ENCODE measurements around the gene ANKFY1.

Gene ANKFY1

GRCh38 chr17:4246674-4247073 lies 17.1 kb downstream of the ANKFY1 start:
- Histone ChIP-seq H3K27ac (ENCODE audit: low read length) (no peak overlapping the region), H3K4me1 (ENCODE audit: insufficient read depth, low read length) (no peaks in the 10 kb centered on the region), H3K4me2 (ENCODE audit: insufficient read depth, low read length) (no peak overlapping the region), H3K9me3 (ENCODE audit: insufficient read depth, low read length, severe bottlenecking) (no peaks in the 10 kb centered on the region), H3K9ac (ENCODE audit: low read depth, low read length) (no peak overlapping the region), H2AFZ (ENCODE audit: low read depth, low read length) (no peak overlapping the region), H3K36me3 (ENCODE audit: insufficient read depth, low read length) (peaks cover 37% of the 10 kb centered on the region), H3K79me2 (ENCODE audit: insufficient read depth, low read length) (peaks cover 95% of the 10 kb centered on the region), H3K4me3 (ENCODE audit: low read depth in 1 of 2, low read length in 2 of 2) (no peak overlapping the region), H4K20me1 (ENCODE audit: insufficient read depth, low read length) (peaks cover 73% of the 10 kb centered on the region), H3K27me3 (ENCODE audit: insufficient read depth, low read length, poor library complexity) (no peaks in the 10 kb centered on the region)
- no peak for TF ChIP-seq CTCF (IDR thresholded peaks at IDR 0.05; ENCODE audit: borderline replicate concordance, extremely low read depth, low read length, poor library complexity, severe bottlenecking)
- no peak for TF ChIP-seq EZH2 (IDR thresholded peaks at IDR 0.05; ENCODE audit: borderline replicate concordance, low read depth, low read length, severe bottlenecking)
- DNase-seq (no peak), ATAC-seq (ENCODE audit: insufficient read depth, low read depth) (no peak)

GRCh38 chr17:4241535-4241934 lies 22.2 kb downstream of the ANKFY1 start:
- H3K36me3 ChIP-seq (ENCODE audit: insufficient read depth, low read length) = peaks cover 56% of the 10 kb centered on the region

GRCh38 chr17:4236456-4236855 lies 27.3 kb downstream of the ANKFY1 start:
- no peak for ATAC-seq (ENCODE audit: insufficient read depth, low read depth)
- Histone ChIP-seq H3K4me1 (ENCODE audit: insufficient read depth, low read length) (no peaks in the 10 kb centered on the region), H3K9me3 (ENCODE audit: insufficient read depth, low read length, severe bottlenecking) (no peaks in the 10 kb centered on the region), H3K9ac (ENCODE audit: low read depth, low read length) (no peak overlapping the region), H4K20me1 (ENCODE audit: insufficient read depth, low read length) (peaks cover under 1% of the 10 kb centered on the region; the same call in 1 of the 2 replicates), H3K36me3 (ENCODE audit: insufficient read depth, low read length) (peaks cover 80% of the 10 kb centered on the region), H3K27ac (ENCODE audit: low read length) (no peak overlapping the region), H3K27me3 (ENCODE audit: insufficient read depth, low read length, poor library complexity) (no peaks in the 10 kb centered on the region), H3K4me3 (ENCODE audit: low read depth in 1 of 2, low read length in 2 of 2) (no peak overlapping the region), H3K4me2 (ENCODE audit: insufficient read depth, low read length) (no peak overlapping the region), H2AFZ (ENCODE audit: low read depth, low read length) (no peak overlapping the region), H3K79me2 (ENCODE audit: insufficient read depth, low read length) (peaks cover 11% of the 10 kb centered on the region)
- no peak for TF ChIP-seq CTCF (IDR thresholded peaks at IDR 0.05; ENCODE audit: borderline replicate concordance, extremely low read depth, low read length, poor library complexity, severe bottlenecking)
- TF ChIP-seq EZH2 (IDR thresholded peaks at IDR 0.05; ENCODE audit: borderline replicate concordance, low read depth, low read length, severe bottlenecking) = no peak
- no peak for DNase-seq

More at GRCh38 chr17:4241535-4241934, 22.2 kb downstream of the ANKFY1 start:
- ATAC-seq (ENCODE audit: insufficient read depth, low read depth) (no peak), DNase-seq (no peak)
- Histone ChIP-seq H3K9me3 (ENCODE audit: insufficient read depth, low read length, severe bottlenecking) (no peaks in the 10 kb centered on the region), H3K79me2 (ENCODE audit: insufficient read depth, low read length) (peaks cover 57% of the 10 kb centered on the region), H3K27me3 (ENCODE audit: insufficient read depth, low read length, poor library complexity) (no peaks in the 10 kb centered on the region), H3K9ac (ENCODE audit: low read depth, low read length) (no peak overlapping the region), H3K4me2 (ENCODE audit: insufficient read depth, low read length) (no peak overlapping the region), H4K20me1 (ENCODE audit: insufficient read depth, low read length) (peaks cover 36% of the 10 kb centered on the region), H3K4me1 (ENCODE audit: insufficient read depth, low read length) (no peaks in the 10 kb centered on the region), H3K4me3 (ENCODE audit: low read depth in 1 of 2, low read length in 2 of 2) (no peak overlapping the region), H3K27ac (ENCODE audit: low read length) (no peak overlapping the region), H2AFZ (ENCODE audit: low read depth, low read length) (no peak overlapping the region)
- TF ChIP-seq EZH2 (IDR thresholded peaks at IDR 0.05; ENCODE audit: borderline replicate concordance, low read depth, low read length, severe bottlenecking) (no peak), CTCF (IDR thresholded peaks at IDR 0.05; ENCODE audit: borderline replicate concordance, extremely low read depth, low read length, poor library complexity, severe bottlenecking) (no peak)
